NCI-H510A treated with DMSO at 0.1 percent for 48 hours (cell line): ENCODE results near the gene NLK.

Experiments used
- DNase-seq: peaks from one replicate; lab custom pipeline; 2025; lab: John Stamatoyannopoulos, UW

NLK gene

GRCh38 chr17:28113269-28113668 lies 70.8 kb downstream of the NLK start:
- DNase-seq: no peak

DNA sequence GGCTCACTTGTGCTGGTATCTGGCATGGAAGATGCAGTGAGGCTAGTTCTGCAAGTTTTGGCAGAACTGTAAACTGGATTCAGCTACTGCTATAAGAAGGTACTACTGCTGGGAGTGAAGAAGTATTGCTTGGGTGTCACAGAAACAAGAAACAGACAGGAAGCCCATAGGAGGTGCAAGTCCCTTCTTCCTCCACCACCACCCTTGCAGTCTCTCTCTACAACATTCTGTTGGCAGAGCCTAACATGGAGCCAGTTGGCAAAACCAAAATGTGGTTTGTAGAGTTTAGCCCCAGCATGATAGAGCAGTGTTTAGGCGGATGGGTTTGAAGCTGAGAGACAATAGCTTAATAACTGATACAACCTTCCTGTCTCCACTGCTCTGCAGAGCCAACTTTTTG lies 72.6 kb downstream of the NLK start:
- DNase-seq: no peak

DNA sequence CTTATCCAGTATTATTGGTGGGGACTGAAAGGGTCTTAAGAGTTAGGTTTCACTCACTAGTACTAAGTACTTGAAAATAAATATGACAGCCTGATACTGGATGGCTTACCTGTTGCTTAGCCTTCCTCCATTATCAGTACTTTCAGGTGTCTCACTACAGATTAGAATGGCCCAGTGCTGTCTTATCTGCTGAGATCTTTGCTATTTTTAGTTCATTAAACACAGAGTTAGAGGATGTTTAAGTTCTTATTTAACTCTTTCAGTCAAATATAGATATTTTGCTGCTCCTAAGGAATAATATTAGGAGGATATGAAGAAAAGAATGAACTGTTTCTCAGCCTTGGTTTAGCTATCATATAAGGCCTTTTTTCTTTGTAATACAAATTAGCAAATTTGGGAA lies 74.8 kb downstream of the NLK start:
- DNase-seq: no peak

GRCh38 chr17:28118362-28118761 lies 75.9 kb downstream of the NLK start:
- DNase-seq: no peak

GRCh38 chr17:28119046-28119445 lies 76.6 kb downstream of the NLK start:
- DNase-seq: no peak

- no peak for DNase-seq
Observed at GRCh38 chr17:28119560-28119959, 77.1 kb downstream of the NLK start.

DNA sequence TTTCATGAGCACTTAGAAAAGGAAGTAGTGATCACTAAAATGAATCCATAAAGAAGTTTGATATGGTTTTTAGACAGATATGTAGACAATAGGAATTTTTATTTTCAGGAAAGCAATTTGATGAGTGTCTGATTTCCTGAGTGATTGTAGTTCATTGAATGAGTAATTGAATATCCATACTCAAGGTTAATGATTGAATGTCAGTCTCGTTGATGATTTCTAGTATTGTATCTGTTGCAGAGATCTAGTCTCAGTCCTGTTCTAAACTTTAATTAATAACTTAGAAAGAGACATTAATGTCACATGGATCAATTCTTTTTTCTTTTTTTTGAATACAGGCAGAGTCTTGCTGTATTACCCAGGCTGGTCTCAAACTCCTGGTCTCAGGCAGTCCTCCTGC lies 78.3 kb downstream of the NLK start:
- no peak for DNase-seq

- DNase-seq: no peak
Observed at GRCh38 chr17:28124962-28125361, 82.5 kb downstream of the NLK start.

GRCh38 chr17:28125526-28126378 lies 83.3 kb downstream of the NLK start:
- no peak for DNase-seq

GRCh38 chr17:28127196-28127595 lies 84.7 kb downstream of the NLK start:
- DNase-seq: no peak

GRCh38 chr17:28128779-28129178 lies 86.3 kb downstream of the NLK start:
- DNase-seq: no peak

GRCh38 chr17:28130472-28130871 lies 88.0 kb downstream of the NLK start:
- DNase-seq: no peak

GRCh38 chr17:28131599-28131998 lies 89.1 kb downstream of the NLK start:
- DNase-seq: no peak

DNA sequence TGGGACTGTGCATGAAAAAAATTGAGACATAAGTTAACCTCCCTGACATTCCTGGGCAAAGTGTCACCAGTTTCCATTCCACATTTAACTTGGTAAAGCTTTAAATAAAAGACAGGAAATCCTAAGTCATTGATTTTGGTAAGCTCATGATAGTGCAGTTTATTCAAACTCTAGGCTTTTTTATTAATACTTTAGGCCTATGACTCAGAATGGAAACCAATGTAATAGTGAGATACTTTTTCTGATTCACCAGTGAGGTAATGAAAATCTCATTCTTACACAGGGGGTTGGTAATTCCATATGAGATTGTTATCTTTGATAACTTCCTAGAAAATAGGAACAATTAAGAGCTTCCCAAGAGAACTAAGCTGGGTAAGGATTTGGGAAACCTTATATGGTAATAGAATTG lies 91.1 kb downstream of the NLK start:
- no peak for DNase-seq

- DNase-seq: no peak
Observed at GRCh38 chr17:28136923-28137322, 94.4 kb downstream of the NLK start.

DNA sequence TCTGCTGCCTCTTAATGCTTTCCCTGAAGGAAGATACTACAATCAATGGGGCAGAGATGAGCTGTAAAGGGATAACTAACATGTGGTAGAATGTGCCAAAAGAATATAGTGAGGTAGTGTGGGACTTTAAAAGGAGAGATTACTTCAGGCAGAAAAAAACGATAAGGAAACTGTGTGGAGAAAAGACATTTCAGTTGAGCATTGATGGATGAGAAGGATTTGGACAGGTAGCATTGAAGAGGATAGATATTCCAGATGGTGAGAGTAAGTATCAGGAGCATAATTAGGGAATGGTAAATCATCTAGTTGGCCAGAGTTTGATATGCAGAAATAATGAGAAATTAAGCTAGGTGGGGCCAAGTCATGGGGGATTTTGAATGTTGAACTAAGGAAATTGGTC lies 97.3 kb downstream of the NLK start:
- no peak for DNase-seq

DNA sequence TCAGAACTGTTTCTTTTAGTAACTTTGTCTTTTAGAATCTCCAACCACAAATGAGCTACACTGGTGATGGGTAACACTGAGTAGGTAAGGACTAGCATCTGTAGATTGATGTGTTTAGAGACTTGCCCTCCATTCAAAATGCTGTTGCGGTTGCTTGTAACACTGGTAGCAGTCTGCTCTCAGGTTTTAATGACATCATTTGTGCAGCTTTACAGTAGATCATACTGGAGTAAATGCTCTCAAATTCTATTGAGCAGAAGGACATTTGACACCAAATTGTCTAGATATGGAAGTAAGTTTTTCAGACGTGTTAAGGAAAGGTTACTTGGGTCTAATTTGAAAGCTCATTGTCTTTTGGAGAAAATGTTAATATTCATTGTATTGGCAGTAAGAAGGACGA lies 98.8 kb downstream of the NLK start:
- no peak for DNase-seq

GRCh38 chr17:28141773-28142172 lies 99.3 kb downstream of the NLK start:
- no peak for DNase-seq

- no peak for DNase-seq
Observed at GRCh38 chr17:28142305-28142704, 99.8 kb downstream of the NLK start.

DNA sequence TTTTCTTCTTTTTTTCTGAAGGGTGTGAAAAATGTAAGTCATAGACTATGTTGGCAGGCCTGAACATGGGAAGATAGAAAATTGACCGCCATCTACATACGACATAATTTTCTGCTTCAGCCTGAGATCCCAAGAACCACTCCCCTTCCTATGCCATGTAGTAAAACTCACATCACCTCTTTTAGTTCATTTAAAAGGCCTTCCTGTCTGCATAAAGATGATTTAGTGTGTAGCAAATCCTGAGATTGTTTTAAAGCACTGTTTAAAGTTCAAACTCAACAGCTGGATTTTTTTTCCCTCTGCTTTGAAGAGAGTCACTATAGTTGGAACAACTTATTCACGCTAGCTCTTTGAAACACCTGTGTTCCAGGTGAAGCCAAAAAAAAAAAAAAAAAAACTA lies 101.5 kb downstream of the NLK start:
- no peak for DNase-seq

DNA sequence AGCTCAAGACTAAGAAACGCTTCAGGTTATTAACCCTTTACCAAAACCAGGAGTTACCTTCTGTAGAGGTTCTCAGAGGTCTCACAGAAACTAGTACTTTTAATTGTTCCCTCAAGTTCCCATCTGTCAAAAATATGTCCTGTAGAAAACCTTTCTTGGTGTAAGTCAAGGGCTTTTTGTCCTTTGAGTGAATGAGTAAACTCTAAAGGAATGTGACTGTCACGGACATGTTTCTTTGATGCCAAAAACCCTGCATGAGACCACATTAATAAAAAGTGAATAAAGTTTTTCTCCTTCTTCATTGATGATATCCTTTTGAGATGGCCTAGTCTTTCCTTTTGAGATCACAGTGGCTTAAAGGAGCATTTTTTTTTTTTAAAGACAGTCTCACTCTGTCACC lies 102.9 kb downstream of the NLK start:
- DNase-seq: no peak

- DNase-seq: no peak
Observed at GRCh38 chr17:28147017-28147416, 104.5 kb downstream of the NLK start.

DNA sequence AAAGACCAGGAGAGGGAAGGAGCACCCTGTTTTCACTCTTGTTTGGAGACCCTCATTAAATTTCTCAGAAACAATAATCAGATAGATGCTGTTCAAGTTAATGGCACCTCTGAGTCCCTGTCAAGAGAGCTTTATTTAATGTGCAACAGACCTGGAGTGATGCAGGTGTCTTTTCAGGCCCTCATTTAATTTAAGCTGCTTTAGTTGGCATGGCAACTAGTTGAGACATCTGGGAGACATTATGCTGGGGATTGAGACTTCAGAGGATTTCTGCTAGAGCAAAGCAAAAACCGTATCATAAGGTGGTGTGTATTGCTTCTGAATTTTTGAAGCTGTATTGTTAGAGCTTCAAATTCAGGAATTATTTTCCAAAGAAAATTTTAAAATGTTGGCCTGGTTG lies 108.5 kb downstream of the NLK start:
- no peak for DNase-seq

GRCh38 chr17:28154214-28154613 lies 111.7 kb downstream of the NLK start:
- DNase-seq: no peak
